Testis (tissue), 3 donors: Measurements from ENCODE around the gene CDRT4. TPM values are rescaled to one million over a fixed set of nuclear protein-coding genes. Genes with fewer than 3 reads are reported as not detected.

Source experiments
- DNase-seq: peaks from one replicate; pipeline ENCODE4 v3.0.0-alpha.2; 2019
- H3K27ac ChIP-seq, 2 donors: fragments of 200-600 bp; sonication (generic); one replicate each; pipeline ENCODE4 v1.5.1; 2019
- H3K27me3 ChIP-seq: fragments of 200-600 bp; sonication (generic); one replicate; pipeline ENCODE4 v1.5.1; 2019
- H3K36me3 ChIP-seq: fragments of 200-600 bp; sonication (generic); one replicate; pipeline ENCODE4 v1.5.1; 2017; ENCODE audit warnings: low read depth; ENCODE audit errors: missing control alignments
- H3K4me1 ChIP-seq: fragments of 200-600 bp; sonication (generic); one replicate; pipeline ENCODE4 v1.5.1; 2019
- H3K4me3 ChIP-seq, 2 donors: fragments of 200-600 bp; sonication (generic); one replicate each; pipeline ENCODE4 v1.5.1; 2017 to 2019
- H3K9me3 ChIP-seq: fragments of 200-600 bp; sonication (generic); one replicate; pipeline ENCODE4 v1.5.1; 2017
- CTCF ChIP-seq, 3 experiments: fragments of 450-650 bp in 2 of 3; fragments of 200-600 bp in 1 of 3; sonication (generic) in 1 of 3; IDR thresholded peaks; one replicate each; pipeline ENCODE4 v1.5.1; 2016 to 2019; ENCODE audit warnings: antibody characterized with exemption in 3 of 3, mild to moderate bottlenecking in 2 of 3, moderate library complexity in 1 of 3
- POLR2A ChIP-seq: fragments of 450-650 bp; IDR thresholded peaks from one replicate; pipeline ENCODE4 v1.6.1; 2017; ENCODE audit warnings: antibody characterized with exemption, mild to moderate bottlenecking, moderate library complexity
- WGBS, 2 donors: methylation state at CpG; one replicate each; pipeline ENCODE4 v1.1.5; 2018; 5-methylcytosine and 5-hydroxymethylcytosine counted together
- intact Hi-C: fragments of 100-400 bp; cut with DNase I; formaldehyde crosslinking; loops from one replicate; pipeline ENCODE4 v1.15.1; 2023; ENCODE audit warnings: low total_unique reads
- polyA plus RNA-seq: library from polyadenylated mRNA; stranded (reverse); fragments of 350-450 nt; fragmentation: Illumina TruSeq; extraction: RNeasy Lipid Tissue Mini Kit (QIAGEN cat#74804); gene quantifications from one replicate; pipeline ENCODE4 v1.2.3, GENCODE V29; 2014; ENCODE audit warnings: low read depth, low replicate concordance; ENCODE audit not compliant: insufficient read depth
- total RNA-seq, 2 donors: library from RNA; depleted of rRNA; stranded (reverse); fragments of >200 nt; gene quantifications; one replicate each; pipeline ENCODE4 v1.2.3, GENCODE V29; 2016

CDRT4 gene
- total and polyA plus RNA-seq, 3 donors from 2014 or later, result 11.7 to 30.2 (median 28.3) TPM

GRCh38 chr17:15448580-15448956 lies 18.9 kb downstream of the CDRT4 start:
- no peak for DNase-seq
- no peak overlapping the region for H3K27ac ChIP-seq
- intact Hi-C loops, result no loop called here
- H3K4me3 ChIP-seq, result no peak overlapping the region
- 90 to 96% methylated on average over 7 of the region's 7 CpGs for WGBS, 2 donors
- TF ChIP-seq POLR2A (no peak), CTCF (IDR thresholded peaks at IDR 0.05) (no peak)
- H3K9me3 ChIP-seq, result no peaks in the 10 kb centered on the region
- H3K4me1 ChIP-seq, result no peaks in the 10 kb centered on the region
- no peaks in the 10 kb centered on the region for H3K36me3 ChIP-seq
- H3K27me3 ChIP-seq, result no peaks in the 10 kb centered on the region

- DNase-seq, result no peak
- no peaks in the 10 kb centered on the region for H3K4me1 ChIP-seq
Measured at GRCh38 chr17:15447928-15448579, 19.4 kb downstream of the CDRT4 start.

GRCh38 chr17:15446036-15446435 lies 21.4 kb downstream of the CDRT4 start:
- Histone ChIP-seq H3K27me3 (no peaks in the 10 kb centered on the region), H3K36me3 (no peaks in the 10 kb centered on the region), H3K9me3 (no peaks in the 10 kb centered on the region), H3K4me1 (no peaks in the 10 kb centered on the region), H3K27ac (no peak overlapping the region), H3K4me3 (no peak overlapping the region)
- TF ChIP-seq POLR2A (no peak), CTCF (IDR thresholded peaks at IDR 0.05) (no peak)
- intact Hi-C loops, result no loop called here
- WGBS, 2 donors, result 74 to 79% methylated on average over 10 of the region's 10 CpGs
- DNase-seq, result peak; percentile 19

More at GRCh38 chr17:15447928-15448579, 19.4 kb downstream of the CDRT4 start:
- H3K27me3 ChIP-seq, result no peaks in the 10 kb centered on the region
- H3K4me3 ChIP-seq, result no peak overlapping the region
- WGBS, 2 donors, result 71 to 87% methylated on average over 6 of the region's 6 CpGs
- no peaks in the 10 kb centered on the region for H3K36me3 ChIP-seq
- TF ChIP-seq POLR2A, result no peak
- intact Hi-C loops, result no loop called here
- H3K27ac ChIP-seq, result no peak overlapping the region
- no peaks in the 10 kb centered on the region for H3K9me3 ChIP-seq

GRCh38 chr17:15444805-15445204 lies 22.6 kb downstream of the CDRT4 start:
- intact Hi-C loops, result no loop called here
- no peak for DNase-seq
- 74 to 80% methylated on average over 4 of the region's 4 CpGs for WGBS, 2 donors

More at GRCh38 chr17:15444805-15445204, 22.6 kb downstream of the CDRT4 start:
- no peak for TF ChIP-seq POLR2A
- no peak for TF ChIP-seq CTCF (IDR thresholded peaks at IDR 0.05)
- H3K27me3 ChIP-seq, result no peaks in the 10 kb centered on the region
- H3K9me3 ChIP-seq, result no peaks in the 10 kb centered on the region
- no peaks in the 10 kb centered on the region for H3K4me1 ChIP-seq
- H3K36me3 ChIP-seq, result no peaks in the 10 kb centered on the region
- H3K27ac ChIP-seq, result no peak overlapping the region
- H3K4me3 ChIP-seq, result no peak overlapping the region
